Kidney (tissue), 14 donors: ENCODE data around the gene ZNF197. TPM values are rescaled to one million over a fixed set of nuclear protein-coding genes. Genes with fewer than 3 reads are reported as not detected.

Experiments
- DNase-seq, 5 donors: peaks; one replicate each; pipeline ENCODE4 v3.0.0-alpha.2; 2013 to 2020
- FAIRE-seq: peaks from 2 replicates; lab custom pipeline; 2012; peaks lifted over from hg19 to GRCh38; lab: Jason Lieb, UNC
- H3K27ac ChIP-seq, 2 donors: one replicate each; pipeline ENCODE4 v1.7.0; 2013; ENCODE audit warnings: low read depth in 2 of 2, low read length in 2 of 2, inconsistent platforms in 1 of 2
- H3K27me3 ChIP-seq: one replicate; pipeline ENCODE4 v1.7.1; 2013; ENCODE audit warnings: low read length, inconsistent platforms; ENCODE audit not compliant: control insufficient read depth, insufficient read depth
- H3K36me3 ChIP-seq, 3 donors: one replicate each; pipeline versions ENCODE4 v1.7.0 to v1.7.1; 2013; ENCODE audit warnings: low read length in 3 of 3, control low read depth in 1 of 3, inconsistent platforms in 1 of 3; ENCODE audit not compliant: insufficient read depth in 3 of 3, control insufficient read depth in 2 of 3
- H3K4me1 ChIP-seq, 3 donors: one replicate each; pipeline versions ENCODE4 v1.7.0 to v1.7.1; 2013; ENCODE audit warnings: low read length in 3 of 3, inconsistent platforms in 1 of 3, low read depth in 1 of 3; ENCODE audit not compliant: control insufficient read depth in 2 of 3, insufficient read depth in 2 of 3
- H3K4me3 ChIP-seq, 3 donors: one replicate each; pipeline versions ENCODE4 v1.7.0 to v1.8.1; 2013; ENCODE audit warnings: low read length in 3 of 3, control low read depth in 1 of 3, inconsistent platforms in 1 of 3
- H3K9ac ChIP-seq, 3 donors: one replicate each; pipeline versions ENCODE4 v1.7.0 to v1.7.1; 2013; ENCODE audit warnings: low read length in 3 of 3, control low read depth in 1 of 3, inconsistent platforms in 1 of 3
- H3K9me3 ChIP-seq, 3 donors: one replicate each; pipeline versions ENCODE4 v1.7.0 to v1.7.1; 2013; ENCODE audit warnings: low read length in 3 of 3, control low read depth in 1 of 3, inconsistent platforms in 1 of 3; ENCODE audit not compliant: control insufficient read depth in 2 of 3, insufficient read depth in 1 of 3
- intact Hi-C: fragments of 100-400 bp; cut with DNase I; formaldehyde crosslinking; loops from one replicate; pipeline ENCODE4 v1.11.1; 2022
- polyA plus RNA-seq: library from polyadenylated mRNA; stranded (reverse); fragments of 350-450 nt; fragmentation: Illumina TruSeq; extraction: RNeasy Lipid Tissue Mini Kit (QIAGEN cat#74804); gene quantifications from one replicate; pipeline ENCODE4 v1.2.3, GENCODE V29; 2014; ENCODE audit warnings: low read depth, low replicate concordance; ENCODE audit not compliant: insufficient read depth
- total RNA-seq: library from RNA; stranded (reverse); fragmentation: NEBNext Ultra II Directional; extraction: Animal tissue kit (Norgen Biotek cat#: 25700); gene quantifications from one replicate; pipeline ENCODE4 v1.2.1, GENCODE V29; 2021
- TF ChIP-seq, protein P1 (sequence below): IDR thresholded peaks from 3 replicates; pipeline ENCODE4 v1.5.1; 2012; ENCODE audit warnings: mild to moderate bottlenecking, moderate library complexity, borderline replicate concordance; ENCODE audit not compliant: insufficient read depth; ENCODE audit errors: extremely low read depth
- donor health status: control.
- donor health status: control.
- donor health status: control.
- donor health status: control.
- donor health status: control.
- donor health status: DM: yes; HTN: yes; CAD: no.
- donor health status: Normal renal cell carcinoma (clear cell type).

The ZNF197 gene
- total and polyA plus RNA-seq, 2 donors from 2014 or later = 6.1 to 19.3 TPM

DNA sequence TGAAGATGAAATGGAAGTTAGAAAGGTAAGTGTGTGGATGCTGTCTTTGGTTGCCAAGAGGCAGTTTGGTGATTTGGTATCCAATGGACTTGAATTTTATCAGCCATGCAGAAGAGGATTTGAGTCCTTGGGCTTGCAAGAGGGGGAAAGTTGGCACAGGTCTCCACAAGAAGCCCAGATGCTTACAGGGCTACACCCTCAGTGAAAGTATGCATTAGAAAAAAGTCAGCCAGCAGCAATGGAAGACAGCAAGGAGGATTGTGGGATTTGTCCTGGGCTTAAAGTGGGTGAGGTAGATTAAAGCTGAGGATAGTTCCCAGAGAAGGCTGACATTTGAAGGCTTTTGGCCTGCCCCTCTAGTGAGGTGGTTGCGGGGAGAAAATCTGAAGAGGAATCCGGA lies 23.1 kb upstream of the ZNF197 start:
- no peak for DNase-seq
- Histone ChIP-seq H3K9ac (no peak overlapping the region), H3K4me1 (no peaks in the 10 kb centered on the region), H3K36me3 (no peaks in the 10 kb centered on the region), H3K9me3 (peaks cover 0 to 1% (median 0%) of the 10 kb centered on the region in 3 donors), H3K27me3 (no peaks in the 10 kb centered on the region), H3K27ac (no peak overlapping the region), H3K4me3 (no peak overlapping the region)
- TF ChIP-seq, protein P1, sequence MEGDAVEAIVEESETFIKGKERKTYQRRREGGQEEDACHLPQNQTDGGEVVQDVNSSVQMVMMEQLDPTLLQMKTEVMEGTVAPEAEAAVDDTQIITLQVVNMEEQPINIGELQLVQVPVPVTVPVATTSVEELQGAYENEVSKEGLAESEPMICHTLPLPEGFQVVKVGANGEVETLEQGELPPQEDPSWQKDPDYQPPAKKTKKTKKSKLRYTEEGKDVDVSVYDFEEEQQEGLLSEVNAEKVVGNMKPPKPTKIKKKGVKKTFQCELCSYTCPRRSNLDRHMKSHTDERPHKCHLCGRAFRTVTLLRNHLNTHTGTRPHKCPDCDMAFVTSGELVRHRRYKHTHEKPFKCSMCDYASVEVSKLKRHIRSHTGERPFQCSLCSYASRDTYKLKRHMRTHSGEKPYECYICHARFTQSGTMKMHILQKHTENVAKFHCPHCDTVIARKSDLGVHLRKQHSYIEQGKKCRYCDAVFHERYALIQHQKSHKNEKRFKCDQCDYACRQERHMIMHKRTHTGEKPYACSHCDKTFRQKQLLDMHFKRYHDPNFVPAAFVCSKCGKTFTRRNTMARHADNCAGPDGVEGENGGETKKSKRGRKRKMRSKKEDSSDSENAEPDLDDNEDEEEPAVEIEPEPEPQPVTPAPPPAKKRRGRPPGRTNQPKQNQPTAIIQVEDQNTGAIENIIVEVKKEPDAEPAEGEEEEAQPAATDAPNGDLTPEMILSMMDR = no peak
- no peak for FAIRE-seq
- intact Hi-C loops = no loop called here

DNA sequence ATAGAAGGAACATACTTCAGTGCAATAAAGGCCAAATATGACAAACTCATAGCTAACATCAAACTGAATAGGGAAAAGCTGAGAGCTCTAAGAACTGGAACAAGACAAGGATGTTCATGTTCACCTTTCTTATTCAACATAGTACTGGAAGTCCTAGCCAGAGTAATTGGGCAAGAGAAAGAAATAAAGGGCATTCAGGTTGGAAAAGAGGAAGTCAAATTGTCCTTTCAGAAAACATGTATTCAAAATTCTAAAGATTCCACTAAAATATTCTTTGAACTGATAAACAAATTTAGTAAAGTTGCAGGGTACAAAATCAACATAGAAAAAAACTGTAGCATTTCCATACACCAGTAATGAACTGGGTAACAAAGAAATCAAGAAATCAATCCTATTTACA lies 12.2 kb upstream of the ZNF197 start:
- Histone ChIP-seq H3K9ac (no peak overlapping the region), H3K9me3 (no peaks in the 10 kb centered on the region), H3K27ac (no peak overlapping the region), H3K36me3 (no peaks in the 10 kb centered on the region), H3K4me3 (no peak overlapping the region), H3K4me1 (no peaks in the 10 kb centered on the region), H3K27me3 (no peaks in the 10 kb centered on the region)
- TF ChIP-seq, protein P1 = no peak
- FAIRE-seq (no peak), DNase-seq (no peak)
- intact Hi-C loops = no loop called here

DNA sequence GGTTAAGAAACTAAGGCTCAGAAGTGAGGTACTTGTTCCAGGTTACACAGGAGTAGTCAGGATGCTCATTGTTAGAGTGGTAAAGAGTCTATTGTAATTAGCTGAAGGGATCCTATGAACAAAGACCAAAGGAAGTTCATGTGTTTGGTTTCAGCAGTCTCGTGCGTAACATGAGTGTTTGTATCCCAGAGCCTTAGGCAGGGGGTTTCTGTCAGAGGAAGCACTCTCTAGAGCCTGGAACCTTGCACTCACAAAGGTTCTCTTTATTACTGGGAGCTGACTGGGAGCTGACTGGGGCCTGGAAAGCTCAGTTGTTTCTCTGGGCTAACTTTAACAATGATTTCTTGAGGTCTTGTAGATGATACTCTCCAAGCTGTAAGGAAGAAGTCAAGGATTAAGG lies 3.9 kb downstream of the ZNF197 start:
- FAIRE-seq (no peak), DNase-seq (no peak)
- H3K9me3 ChIP-seq = no peaks in the 10 kb centered on the region
- TF ChIP-seq, protein P1 = no peak
- intact Hi-C loops = no loop called here
- H3K27me3 ChIP-seq = no peaks in the 10 kb centered on the region
- no peak overlapping the region for H3K4me3 ChIP-seq
- H3K9ac ChIP-seq = no peak overlapping the region
- H3K27ac ChIP-seq = no peak overlapping the region
- peaks cover 0 to 10% (median 2%) of the 10 kb centered on the region in 3 donors for H3K4me1 ChIP-seq
- H3K36me3 ChIP-seq = peaks cover 8 to 12% (median 10%) of the 10 kb centered on the region in 3 donors

DNA sequence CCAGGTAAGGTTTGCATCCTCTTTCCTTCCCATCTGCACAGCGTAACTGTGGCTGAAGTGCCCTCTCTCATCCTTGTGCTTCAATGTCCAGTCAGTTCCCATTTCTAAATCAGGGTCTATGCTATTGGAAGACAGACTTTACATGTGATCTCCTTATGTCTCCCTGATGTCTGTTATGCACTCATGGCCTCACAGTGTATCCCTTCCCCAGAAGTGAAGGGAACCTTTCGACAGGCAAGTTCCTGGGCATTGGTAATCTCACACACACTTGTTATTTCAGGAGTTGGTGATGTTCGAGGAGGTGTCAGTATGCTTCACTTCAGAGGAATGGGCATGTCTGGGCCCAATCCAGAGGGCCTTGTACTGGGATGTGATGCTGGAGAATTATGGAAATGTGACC lies 7.4 kb downstream of the ZNF197 start:
- Histone ChIP-seq H3K4me1 (no peaks in the 10 kb centered on the region), H3K27ac (no peak overlapping the region), H3K36me3 (peaks cover 13 to 16% (median 15%) of the 10 kb centered on the region in 3 donors), H3K4me3 (no peak overlapping the region), H3K9me3 (peaks cover 0 to 3% (median 0%) of the 10 kb centered on the region in 3 donors), H3K9ac (no peak overlapping the region), H3K27me3 (no peaks in the 10 kb centered on the region)
- no peak for FAIRE-seq
- TF ChIP-seq, protein P1 = no peak
- no peak for DNase-seq
- intact Hi-C loops = no loop called here
